HL-60 (cell line): ENCODE results near the gene MROH7.

Experiments
- DNase-seq, 2 experiments: peaks; one replicate each; pipeline ENCODE4 v3.0.0-alpha.2; 2010 to 2020; ENCODE audit warnings: low read depth in 1 of 2, low spot score in 1 of 2
- H3K27ac ChIP-seq: fragments of 250-450 bp; sonication (Bioruptor Pico); replicated peaks from 2 replicates; pipeline ENCODE4 v1.5.1; 2020; ENCODE audit warnings: mild to moderate bottlenecking, moderate library complexity
- H3K27me3 ChIP-seq: fragments of 250-450 bp; sonication (Bioruptor Pico); 2 replicates; pipeline ENCODE4 v1.5.1; 2021; ENCODE audit warnings: mild to moderate bottlenecking, moderate library complexity; ENCODE audit not compliant: insufficient read depth, poor library complexity, severe bottlenecking
- H3K4me3 ChIP-seq: replicated peaks from 2 replicates; pipeline ENCODE4 v1.5.1; 2011; ENCODE audit warnings: mild to moderate bottlenecking, control low read depth, low read length; ENCODE audit not compliant: insufficient read depth
- CTCF ChIP-seq: IDR thresholded peaks from one replicate; pipeline ENCODE4 v1.5.1; 2011; ENCODE audit warnings: low read length, control low read depth, inconsistent platforms; ENCODE audit not compliant: insufficient read depth
- GABPA ChIP-seq: IDR thresholded peaks from 2 replicates; pipeline ENCODE4 v1.6.1; 2012; ENCODE audit warnings: low read depth
- POLR2AphosphoS5 ChIP-seq: IDR thresholded peaks from 2 replicates; pipeline ENCODE4 v1.6.1; 2012; ENCODE audit warnings: low read depth
- REST ChIP-seq: IDR thresholded peaks from 2 replicates; pipeline ENCODE4 v1.6.1; 2012; ENCODE audit warnings: low read depth; ENCODE audit not compliant: insufficient replicate concordance
- SPI1 ChIP-seq: IDR thresholded peaks from 2 replicates; pipeline ENCODE4 v1.6.1; 2012; ENCODE audit warnings: low read depth, mild to moderate bottlenecking, borderline replicate concordance

MROH7 gene

GRCh38 chr1:54714881-54715492, 73.4 kb downstream of the MROH7 start:
- Histone ChIP-seq H3K4me3 (peak overlapping the region; percentile 61; the same call in 1 of the 2 replicates), H3K27me3 (no peaks in the 10 kb centered on the region), H3K27ac (no peak overlapping the region)
- TF ChIP-seq GABPA = no peak
- no peak for DNase-seq

GRCh38 chr1:54715493-54716298, 74.1 kb downstream of the MROH7 start, which contains the start of gene TTC4:
TSS of gene TTC4 (plus strand) at chr1:54715861. CDS start at chr1:54715909, 48 bp downstream.
- peak within 1 kb of the TSS; percentile 73 for H3K27ac ChIP-seq
- peak within 1 kb of the TSS; percentile 61 for H3K4me3 ChIP-seq
- H3K27me3 ChIP-seq = no peaks in the 10 kb centered on the region
- peak; percentile 73 to 79 for DNase-seq
- TF ChIP-seq POLR2AphosphoS5 (peak; percentile 95), REST (peak; percentile 70), GABPA (peak; percentile 97), SPI1 (peak; percentile 16; the same call in 1 of the 2 replicates), CTCF (no peak)

- H3K27ac ChIP-seq = peak overlapping the region; percentile 73
- no peak for TF ChIP-seq CTCF
- no peak for TF ChIP-seq REST
- no peak for TF ChIP-seq GABPA
- TF ChIP-seq SPI1 = no peak
- TF ChIP-seq POLR2AphosphoS5 = no peak
- H3K27me3 ChIP-seq = no peaks in the 10 kb centered on the region
- peak overlapping the region; percentile 61 for H3K4me3 ChIP-seq
- peak in 1 of 2 experiments; percentile 17 for DNase-seq
Observed at GRCh38 chr1:54716299-54717047, 74.9 kb downstream of the MROH7 start.

GRCh38 chr1:54721719-54722118, 80.1 kb downstream of the MROH7 start:
- Histone ChIP-seq H3K4me3 (no peak overlapping the region), H3K27me3 (no peaks in the 10 kb centered on the region), H3K27ac (no peak overlapping the region)
- TF ChIP-seq GABPA (no peak), CTCF (no peak), REST (no peak), SPI1 (no peak), POLR2AphosphoS5 (no peak)
- DNase-seq = no peak
